Activated CD4-positive, alpha-beta T cell treated with anti-CD3 and anti-CD28 coated beads, Interleukin-2, amount 10 ng/mL, durations not matched to agents 7 days and 5 days (primary cell): Measurements from ENCODE around the gene SLC30A7. TPM values are rescaled to one million over a fixed set of nuclear protein-coding genes. Genes with fewer than 3 reads are reported as not detected.
"Not testable (repeated sequence)": the region's sequence is repeated elsewhere in the genome, so short reads cannot be mapped to it uniquely, and the experiment has no call there.

Source experiments
- CTCF ChIA-PET: fragments of 350-600 bp; sonication (Branson Sonifier 250); formaldehyde crosslinking; loops from one replicate; lab custom pipeline; 2021; ENCODE audit warnings: antibody characterized with exemption; lab: Charles Lee
- POLR2A ChIA-PET: fragments of 350-600 bp; sonication (Branson Sonifier 250); formaldehyde crosslinking; loops from one replicate; lab custom pipeline; 2021; ENCODE audit warnings: antibody characterized with exemption; lab: Charles Lee
- DNase-seq: peaks from one replicate; pipeline ENCODE4 v3.0.0-alpha.2; 2020
- H3K27ac Mint-ChIP-seq: one replicate; pipeline ENCODE4 v1.8.0; 2021; ENCODE audit warnings: mild to moderate bottlenecking, moderate library complexity, mixed read lengths
- H3K27me3 Mint-ChIP-seq: one replicate; pipeline ENCODE4 v1.8.0; 2021; ENCODE audit warnings: mixed read lengths
- H3K36me3 Mint-ChIP-seq: one replicate; pipeline ENCODE4 v1.8.0; 2021; ENCODE audit warnings: low read depth, mixed read lengths
- H3K4me1 Mint-ChIP-seq: one replicate; pipeline ENCODE4 v1.8.0; 2021; ENCODE audit warnings: mixed read lengths
- H3K4me3 Mint-ChIP-seq: one replicate; pipeline ENCODE4 v1.8.0; 2021; ENCODE audit warnings: mild to moderate bottlenecking, moderate library complexity, mixed read lengths
- H3K9me3 Mint-ChIP-seq: one replicate; pipeline ENCODE4 v1.8.0; 2021; ENCODE audit warnings: mixed read lengths
- total RNA-seq, 2 experiments: library from RNA; stranded (reverse); gene quantifications; one replicate each; pipeline ENCODE4 v1.2.3, GENCODE V29; 2021

Gene SLC30A7
- total RNA-seq, result 10 to 100 TPM; 32.8 to 33.9 TPM

GRCh38 chr1:100895540-100896480, at the start of gene SLC30A7:
Gene SLC30A7 (plus strand): TSS chr1:100896090. CDS start chr1:100896263, 173 bp downstream.
- Mint-ChIP-seq H3K4me1 (peaks cover 49% of the 10 kb centered on the region), H3K27me3 (no peaks in the 10 kb centered on the region), H3K27ac (peak within 1 kb of the TSS; percentile 97), H3K36me3 (peaks cover 31% of the 10 kb centered on the region), H3K4me3 (peak within 1 kb of the TSS; percentile 97), H3K9me3 (peaks cover 9% of the 10 kb centered on the region)
- peak; percentile 94 for DNase-seq
- CTCF ChIA-PET, result interaction anchor here (1.0 to 2.0 kb wide), 5 partner anchors 10 to 395 kb away, joined by 3 to 4 read pairs (median 3); no protein-coding TSS in a partner anchor
- POLR2A ChIA-PET, result no interaction called here

- no peak overlapping the region for H3K4me3 Mint-ChIP-seq
- H3K36me3 Mint-ChIP-seq, result no peaks in the 10 kb centered on the region
- DNase-seq, result no peak
- ChIA-PET CTCF (no interaction called here), POLR2A (no interaction called here)
- H3K4me1 Mint-ChIP-seq, result no peaks in the 10 kb centered on the region
- no peaks in the 10 kb centered on the region for H3K9me3 Mint-ChIP-seq
- H3K27ac Mint-ChIP-seq, result no peak overlapping the region
- peaks cover 28% of the 10 kb centered on the region for H3K27me3 Mint-ChIP-seq
Observed at GRCh38 chr1:100847361-100848082, 48.4 kb upstream of the SLC30A7 start.

DNA sequence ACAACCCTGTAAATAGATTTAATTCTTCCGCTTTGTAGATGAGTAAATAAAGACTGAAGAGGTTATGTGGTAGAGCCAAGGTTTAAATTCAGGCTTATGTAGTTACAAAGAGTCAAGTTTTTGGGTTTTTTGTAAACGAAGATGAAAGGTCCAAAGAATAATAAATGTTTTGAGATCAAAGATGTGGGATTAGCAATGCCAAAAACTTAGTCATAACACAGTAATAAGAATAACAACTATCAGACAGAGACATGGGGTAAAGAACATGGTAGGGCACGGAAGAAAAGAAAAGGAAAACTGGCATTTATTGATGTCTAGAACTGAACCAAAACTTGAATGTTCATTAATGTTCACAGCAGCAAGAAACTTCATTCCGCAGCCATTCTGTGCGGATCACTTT, 44.2 kb upstream of the SLC30A7 start:
- ChIA-PET CTCF (no interaction called here), POLR2A (no interaction called here)
- H3K9me3 Mint-ChIP-seq, result no peaks in the 10 kb centered on the region
- no peaks in the 10 kb centered on the region for H3K36me3 Mint-ChIP-seq
- peaks cover 28% of the 10 kb centered on the region for H3K27me3 Mint-ChIP-seq
- H3K4me3 Mint-ChIP-seq, result no peak overlapping the region
- H3K4me1 Mint-ChIP-seq, result no peaks in the 10 kb centered on the region
- DNase-seq, result no peak
- H3K27ac Mint-ChIP-seq, result no peak overlapping the region

GRCh38 chr1:100852976-100853375, 42.9 kb upstream of the SLC30A7 start:
- CTCF ChIA-PET, result no interaction called here
- H3K36me3 Mint-ChIP-seq, result no peaks in the 10 kb centered on the region
- peaks cover 29% of the 10 kb centered on the region for H3K27me3 Mint-ChIP-seq
- H3K9me3 Mint-ChIP-seq, result no peaks in the 10 kb centered on the region
- DNase-seq, result no peak
- H3K4me3 Mint-ChIP-seq, result no peak overlapping the region
- POLR2A ChIA-PET, result no interaction called here
- H3K4me1 Mint-ChIP-seq, result no peaks in the 10 kb centered on the region
- H3K27ac Mint-ChIP-seq, result no peak overlapping the region

GRCh38 chr1:100855116-100855515, 40.8 kb upstream of the SLC30A7 start:
- peaks cover 21% of the 10 kb centered on the region for H3K27me3 Mint-ChIP-seq
- H3K4me1 Mint-ChIP-seq, H3K9me3 Mint-ChIP-seq, H3K27ac Mint-ChIP-seq, DNase-seq, H3K4me3 Mint-ChIP-seq, POLR2A ChIA-PET, H3K36me3 Mint-ChIP-seq: not testable (repeated sequence)
- CTCF ChIA-PET, result interaction anchor here (0.7 kb wide), 1 partner anchor 19 kb away, joined by 3 read pairs; no protein-coding TSS in a partner anchor

GRCh38 chr1:100860397-100860991, 35.4 kb upstream of the SLC30A7 start:
- CTCF ChIA-PET, result no interaction called here

GRCh38 chr1:100861379-100861778, 34.5 kb upstream of the SLC30A7 start:
- Mint-ChIP-seq H3K27me3 (peaks cover 8% of the 10 kb centered on the region), H3K27ac (no peak overlapping the region), H3K36me3 (no peaks in the 10 kb centered on the region), H3K4me1 (no peaks in the 10 kb centered on the region), H3K9me3 (no peaks in the 10 kb centered on the region), H3K4me3 (no peak overlapping the region)
- no peak for DNase-seq
- CTCF ChIA-PET, result no interaction called here
- POLR2A ChIA-PET, result no interaction called here

More at GRCh38 chr1:100860397-100860991, 35.4 kb upstream of the SLC30A7 start:
- POLR2A ChIA-PET, result no interaction called here
- Mint-ChIP-seq H3K9me3 (no peaks in the 10 kb centered on the region), H3K27ac (no peak overlapping the region), H3K36me3 (no peaks in the 10 kb centered on the region), H3K4me3 (no peak overlapping the region), H3K27me3 (peaks cover 11% of the 10 kb centered on the region), H3K4me1 (no peaks in the 10 kb centered on the region)
- no peak for DNase-seq

GRCh38 chr1:100862591-100862990, 33.3 kb upstream of the SLC30A7 start:
- Mint-ChIP-seq H3K27ac (no peak overlapping the region), H3K4me1 (no peaks in the 10 kb centered on the region), H3K4me3 (no peak overlapping the region), H3K9me3 (no peaks in the 10 kb centered on the region), H3K36me3 (no peaks in the 10 kb centered on the region), H3K27me3 (peaks cover 3% of the 10 kb centered on the region)
- ChIA-PET POLR2A (no interaction called here), CTCF (interaction anchor here (0.6 kb wide), 1 partner anchor 745 kb away, joined by 3 read pairs; no protein-coding TSS in a partner anchor)
- DNase-seq, result no peak

DNA sequence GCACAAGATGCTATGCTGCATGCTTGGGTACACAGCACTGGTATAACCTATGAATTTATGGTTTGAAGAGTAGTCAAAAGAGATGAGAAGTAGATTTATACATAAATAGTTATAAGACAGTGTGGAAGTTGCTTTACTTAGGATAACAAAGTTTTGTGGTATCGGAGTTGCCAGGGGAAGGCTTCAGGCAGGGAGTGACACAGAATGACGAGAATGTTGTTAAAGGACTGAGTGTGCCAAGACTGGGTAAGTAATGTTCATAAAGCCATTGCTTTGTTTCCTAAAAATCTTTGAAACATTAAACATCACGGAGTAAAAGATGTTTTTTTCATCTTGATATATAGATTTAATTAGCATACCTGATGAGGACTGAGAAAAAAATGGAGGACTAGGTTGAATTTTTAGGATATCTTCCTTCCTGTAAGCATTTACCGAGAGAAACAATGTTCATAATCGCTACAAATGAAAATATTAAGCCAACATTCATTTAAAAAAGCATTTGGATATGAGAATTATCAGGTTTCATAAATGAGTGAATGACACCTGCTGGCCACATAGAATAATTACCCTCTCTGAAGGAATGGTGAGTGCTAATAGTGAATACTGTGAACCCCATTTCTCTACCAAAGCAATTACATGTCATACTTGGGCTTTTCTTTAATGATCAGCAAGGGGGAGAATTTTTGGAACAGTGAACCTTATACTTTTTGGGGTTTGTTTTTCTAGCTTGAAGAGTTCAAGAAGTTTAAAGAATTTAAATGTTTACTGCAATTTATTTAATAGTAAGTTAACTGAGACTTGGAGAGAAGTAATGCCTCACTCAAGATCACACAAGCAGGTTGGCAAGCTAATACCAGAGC, 29.6 kb upstream of the SLC30A7 start:
- Mint-ChIP-seq H3K27ac (no peak overlapping the region), H3K4me3 (no peak overlapping the region), H3K27me3 (no peaks in the 10 kb centered on the region), H3K9me3 (no peaks in the 10 kb centered on the region), H3K36me3 (no peaks in the 10 kb centered on the region), H3K4me1 (no peaks in the 10 kb centered on the region)
- POLR2A ChIA-PET, result no interaction called here
- CTCF ChIA-PET, result interaction anchor here (0.8 kb wide), 1 partner anchor 1053 kb away, joined by 3 read pairs; no protein-coding TSS in a partner anchor
- DNase-seq, result peak; percentile 13

DNA sequence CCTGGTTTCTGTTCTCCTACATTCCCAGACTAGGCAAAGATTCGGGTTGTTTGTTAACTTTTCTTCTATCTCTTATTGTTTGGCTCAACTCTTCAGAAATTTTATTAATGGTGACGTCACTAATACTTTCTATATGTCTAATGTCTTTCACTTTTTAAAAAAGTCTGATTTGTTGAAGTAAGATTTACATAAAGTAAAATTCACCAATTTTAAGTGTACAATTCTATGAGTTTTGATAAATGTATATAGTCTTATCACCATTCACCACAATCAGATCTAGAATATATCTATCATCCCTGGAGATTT, 29.0 kb upstream of the SLC30A7 start:
- Mint-ChIP-seq H3K36me3 (no peaks in the 10 kb centered on the region), H3K4me1 (peaks cover 3% of the 10 kb centered on the region), H3K9me3 (no peaks in the 10 kb centered on the region), H3K27me3 (no peaks in the 10 kb centered on the region), H3K27ac (no peak overlapping the region), H3K4me3 (no peak overlapping the region)
- CTCF ChIA-PET, result interaction anchor here (0.8 kb wide), 1 partner anchor 1053 kb away, joined by 3 read pairs; no protein-coding TSS in a partner anchor
- POLR2A ChIA-PET, result no interaction called here
- no peak for DNase-seq

- CTCF ChIA-PET, result interaction anchor here (0.6 to 1.7 kb wide), 5 partner anchors 11 to 433 kb away, joined by 3 to 5 read pairs (median 4); no protein-coding TSS in a partner anchor
Observed at GRCh38 chr1:100868364-100868995, 27.4 kb upstream of the SLC30A7 start.

More at GRCh38 chr1:100868364-100868995, 27.4 kb upstream of the SLC30A7 start:
- Mint-ChIP-seq H3K36me3 (no peaks in the 10 kb centered on the region), H3K4me1 (peaks cover 3% of the 10 kb centered on the region), H3K9me3 (no peaks in the 10 kb centered on the region), H3K27ac (no peak overlapping the region), H3K4me3 (no peak overlapping the region), H3K27me3 (no peaks in the 10 kb centered on the region)
- DNase-seq, result peak; percentile 37
- POLR2A ChIA-PET, result no interaction called here
